ENCODE results near the gene MRC2.

DNA sequence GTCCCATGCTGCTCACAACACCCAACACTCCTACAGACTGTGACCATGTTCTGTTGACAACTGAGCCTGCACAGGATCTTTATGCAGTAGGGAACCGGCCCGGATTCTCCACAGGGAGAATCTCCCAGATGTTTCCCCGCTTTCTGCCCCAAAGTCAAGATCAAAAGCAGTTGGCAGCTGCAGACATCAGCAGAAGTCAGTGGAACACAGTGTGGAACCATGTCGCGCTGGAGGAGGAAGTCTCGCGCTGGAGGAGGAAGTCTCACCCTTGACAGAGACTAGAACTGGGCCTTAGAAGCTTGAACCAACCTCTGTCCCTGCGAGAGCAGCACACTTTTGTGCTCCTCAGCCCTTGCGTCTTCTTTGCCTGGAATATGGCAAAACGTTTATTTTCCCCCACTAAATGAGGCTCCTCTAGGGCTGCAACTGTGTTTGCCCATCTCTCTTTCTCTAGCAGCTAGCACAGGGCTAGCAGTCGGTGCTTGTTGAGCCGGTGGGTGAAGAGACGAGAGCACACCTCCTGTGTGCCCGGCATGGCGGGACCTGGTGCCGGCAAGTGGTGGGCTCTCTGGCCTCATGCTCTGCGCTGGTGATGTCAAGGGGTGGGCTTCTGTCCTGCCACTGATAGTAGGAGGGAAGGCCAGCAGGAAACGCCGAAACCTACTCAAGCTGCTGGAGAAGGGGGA lies 2.1 kb upstream of the MRC2 start:
- TF ChIP-seq EZH2phosphoT487 (conservative IDR thresholded peaks at IDR 0.05; ENCODE audit: low read length) (no peak), CTCF (IDR thresholded peaks at IDR 0.05; ENCODE audit: insufficient read depth, low read length, poor library complexity, severe bottlenecking) (no peak)
